Kidney (tissue), 14 donors: ENCODE data around the gene SLCO4A1. TPM values are rescaled to one million over a fixed set of nuclear protein-coding genes. Genes with fewer than 3 reads are reported as not detected.

ENCODE experiments used
- DNase-seq, 5 donors: peaks; one replicate each; pipeline ENCODE4 v3.0.0-alpha.2; 2013 to 2020
- FAIRE-seq: peaks from 2 replicates; lab custom pipeline; 2012; peaks lifted over from hg19 to GRCh38; lab: Jason Lieb, UNC
- H3K27ac ChIP-seq, 2 donors: one replicate each; pipeline ENCODE4 v1.7.0; 2013; ENCODE audit warnings: low read depth in 2 of 2, low read length in 2 of 2, inconsistent platforms in 1 of 2
- H3K27me3 ChIP-seq: one replicate; pipeline ENCODE4 v1.7.1; 2013; ENCODE audit warnings: low read length, inconsistent platforms; ENCODE audit not compliant: control insufficient read depth, insufficient read depth
- H3K36me3 ChIP-seq, 3 donors: one replicate each; pipeline versions ENCODE4 v1.7.0 to v1.7.1; 2013; ENCODE audit warnings: low read length in 3 of 3, control low read depth in 1 of 3, inconsistent platforms in 1 of 3; ENCODE audit not compliant: insufficient read depth in 3 of 3, control insufficient read depth in 2 of 3
- H3K4me1 ChIP-seq, 3 donors: one replicate each; pipeline versions ENCODE4 v1.7.0 to v1.7.1; 2013; ENCODE audit warnings: low read length in 3 of 3, inconsistent platforms in 1 of 3, low read depth in 1 of 3; ENCODE audit not compliant: control insufficient read depth in 2 of 3, insufficient read depth in 2 of 3
- H3K4me3 ChIP-seq, 3 donors: one replicate each; pipeline versions ENCODE4 v1.7.0 to v1.8.1; 2013; ENCODE audit warnings: low read length in 3 of 3, control low read depth in 1 of 3, inconsistent platforms in 1 of 3
- H3K9ac ChIP-seq, 3 donors: one replicate each; pipeline versions ENCODE4 v1.7.0 to v1.7.1; 2013; ENCODE audit warnings: low read length in 3 of 3, control low read depth in 1 of 3, inconsistent platforms in 1 of 3
- H3K9me3 ChIP-seq, 3 donors: one replicate each; pipeline versions ENCODE4 v1.7.0 to v1.7.1; 2013; ENCODE audit warnings: low read length in 3 of 3, control low read depth in 1 of 3, inconsistent platforms in 1 of 3; ENCODE audit not compliant: control insufficient read depth in 2 of 3, insufficient read depth in 1 of 3
- CTCF ChIP-seq: IDR thresholded peaks from 3 replicates; pipeline ENCODE4 v1.5.1; 2012; ENCODE audit warnings: mild to moderate bottlenecking, moderate library complexity, borderline replicate concordance; ENCODE audit not compliant: insufficient read depth; ENCODE audit errors: extremely low read depth
- intact Hi-C: fragments of 100-400 bp; cut with DNase I; formaldehyde crosslinking; loops from one replicate; pipeline ENCODE4 v1.11.1; 2022
- polyA plus RNA-seq: library from polyadenylated mRNA; stranded (reverse); fragments of 350-450 nt; fragmentation: Illumina TruSeq; extraction: RNeasy Lipid Tissue Mini Kit (QIAGEN cat#74804); gene quantifications from one replicate; pipeline ENCODE4 v1.2.3, GENCODE V29; 2014; ENCODE audit warnings: low read depth, low replicate concordance; ENCODE audit not compliant: insufficient read depth
- total RNA-seq: library from RNA; stranded (reverse); fragmentation: NEBNext Ultra II Directional; extraction: Animal tissue kit (Norgen Biotek cat#: 25700); gene quantifications from one replicate; pipeline ENCODE4 v1.2.1, GENCODE V29; 2021
- donor health status: control.
- donor health status: control.
- donor health status: control.
- donor health status: control.
- donor health status: control.
- donor health status: DM: yes; HTN: yes; CAD: no.
- donor health status: Normal renal cell carcinoma (clear cell type).

The SLCO4A1 gene
- total and polyA plus RNA-seq, 2 donors from 2014 or later = 12.4 to 80.3 TPM

- no peak for TF ChIP-seq CTCF
- H3K27ac ChIP-seq = no peak overlapping the region
- H3K36me3 ChIP-seq = no peaks in the 10 kb centered on the region
- H3K27me3 ChIP-seq = no peaks in the 10 kb centered on the region
- FAIRE-seq = no peak
- H3K9me3 ChIP-seq = no peaks in the 10 kb centered on the region
- H3K4me3 ChIP-seq = no peak overlapping the region
- no peak for DNase-seq
- peaks cover 0 to 28% (median 7%) of the 10 kb centered on the region in 3 donors for H3K4me1 ChIP-seq
- intact Hi-C loops = no loop called here
- no peak overlapping the region for H3K9ac ChIP-seq
These were observed 36.9 kb upstream of the SLCO4A1 start for GRCh38 chr20:62605236-62605943.

- Histone ChIP-seq H3K4me3 (no peak overlapping the region), H3K27me3 (no peaks in the 10 kb centered on the region), H3K4me1 (peaks cover 0 to 28% (median 7%) of the 10 kb centered on the region in 3 donors), H3K36me3 (no peaks in the 10 kb centered on the region), H3K27ac (no peak overlapping the region), H3K9ac (no peak overlapping the region), H3K9me3 (no peaks in the 10 kb centered on the region)
- intact Hi-C loops = no loop called here
- DNase-seq (no peak), FAIRE-seq (no peak)
- no peak for TF ChIP-seq CTCF
These were observed 36.3 kb upstream of the SLCO4A1 start for GRCh38 chr20:62606016-62606415.

- H3K4me1 ChIP-seq = peaks cover 0 to 28% (median 7%) of the 10 kb centered on the region in 3 donors
- no peaks in the 10 kb centered on the region for H3K36me3 ChIP-seq
- H3K27ac ChIP-seq = no peak overlapping the region
- FAIRE-seq = no peak
- H3K9ac ChIP-seq = no peak overlapping the region
- no peaks in the 10 kb centered on the region for H3K9me3 ChIP-seq
- DNase-seq = peak; percentile 45 to 96 (median 66)
- no peak overlapping the region for H3K4me3 ChIP-seq
- no peak for TF ChIP-seq CTCF
- intact Hi-C loops = no loop called here
- H3K27me3 ChIP-seq = no peaks in the 10 kb centered on the region
These were observed 35.6 kb upstream of the SLCO4A1 start for GRCh38 chr20:62606551-62607201.
